Osteocyte (in vitro differentiated cells): ENCODE data around the gene ABLIM1. TPM values are rescaled to one million over a fixed set of nuclear protein-coding genes. Genes with fewer than 3 reads are reported as not detected.

Experiments
- DNase-seq: peaks from one replicate; pipeline ENCODE4 v3.0.0; 2021; ENCODE audit warnings: mixed read lengths; ENCODE audit not compliant: unreplicated experiment; ENCODE audit errors: extremely low spot score
- H3K27ac Mint-ChIP-seq: one replicate; pipeline ENCODE4 v1.8.0; 2021; ENCODE audit warnings: mild to moderate bottlenecking, mixed read lengths; ENCODE audit not compliant: unreplicated experiment
- H3K27me3 Mint-ChIP-seq: one replicate; pipeline ENCODE4 v1.8.0; 2021; ENCODE audit warnings: mixed read lengths; ENCODE audit not compliant: unreplicated experiment
- H3K36me3 Mint-ChIP-seq: one replicate; pipeline ENCODE4 v1.8.0; 2021; ENCODE audit warnings: mixed read lengths; ENCODE audit not compliant: unreplicated experiment
- H3K4me1 Mint-ChIP-seq: one replicate; pipeline ENCODE4 v1.8.0; 2021; ENCODE audit warnings: mixed read lengths; ENCODE audit not compliant: unreplicated experiment
- H3K4me3 Mint-ChIP-seq: one replicate; pipeline ENCODE4 v1.8.0; 2021; ENCODE audit warnings: mild to moderate bottlenecking, moderate library complexity, mixed read lengths; ENCODE audit not compliant: unreplicated experiment
- H3K9me3 Mint-ChIP-seq: one replicate; pipeline ENCODE4 v1.8.0; 2021; ENCODE audit warnings: mixed read lengths; ENCODE audit not compliant: unreplicated experiment
- CTCF ChIP-seq: fragments of 200-600 bp; sonication (generic); IDR thresholded peaks from 2 replicates; pipeline ENCODE4 v1.5.0; 2021; ENCODE audit warnings: antibody characterized with exemption, mild to moderate bottlenecking, moderate library complexity
- total RNA-seq: library from RNA; stranded (reverse); gene quantifications from 2 replicates; pipeline ENCODE4 v1.2.1, GENCODE V29; 2021

ABLIM1 gene
- total RNA-seq, 1 donor from 2014 or later = 39.0 TPM

- Mint-ChIP-seq H3K4me1 (peaks cover 45% of the 10 kb centered on the region), H3K27ac (peak overlapping the region; percentile 73), H3K9me3 (no peaks in the 10 kb centered on the region), H3K36me3 (peaks cover 2% of the 10 kb centered on the region), H3K4me3 (peak overlapping the region; percentile 15), H3K27me3 (no peaks in the 10 kb centered on the region)
- no peak for TF ChIP-seq CTCF
- no peak for DNase-seq
Observed at GRCh38 chr10:114684822-114685209, 26.7 kb upstream of the ABLIM1 start.

GRCh38 chr10:114684084-114684821, 26.2 kb upstream of the ABLIM1 start:
- H3K4me1 Mint-ChIP-seq = peaks cover 45% of the 10 kb centered on the region
- H3K9me3 Mint-ChIP-seq = no peaks in the 10 kb centered on the region
- H3K27me3 Mint-ChIP-seq = no peaks in the 10 kb centered on the region
- peak overlapping the region; percentile 73 for H3K27ac Mint-ChIP-seq
- peaks cover 2% of the 10 kb centered on the region for H3K36me3 Mint-ChIP-seq
- peak overlapping the region; percentile 15 for H3K4me3 Mint-ChIP-seq
- TF ChIP-seq CTCF = no peak
- DNase-seq = no peak

DNA sequence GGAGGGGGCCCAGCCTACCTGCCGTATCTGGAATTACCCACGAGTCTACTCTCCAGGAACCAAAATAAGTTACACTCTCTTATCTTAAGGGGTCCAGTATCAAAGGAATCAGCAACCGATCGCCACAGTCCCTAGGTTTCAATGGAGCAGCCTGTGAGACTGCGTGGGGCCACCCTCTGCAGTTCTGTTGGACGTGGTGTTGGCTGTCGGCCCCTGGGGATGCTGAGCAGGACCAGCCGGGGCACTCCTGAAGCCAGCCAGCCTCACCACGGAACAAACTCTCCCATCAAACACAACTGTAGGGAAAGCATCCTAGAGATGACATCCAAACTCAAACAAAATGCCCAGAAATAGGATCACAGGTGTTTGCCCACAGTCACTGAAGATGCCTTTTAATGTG, 25.5 kb upstream of the ABLIM1 start:
- H3K36me3 Mint-ChIP-seq = peaks cover 2% of the 10 kb centered on the region
- H3K27ac Mint-ChIP-seq = no peak overlapping the region
- DNase-seq = no peak
- H3K4me1 Mint-ChIP-seq = peaks cover 52% of the 10 kb centered on the region
- TF ChIP-seq CTCF = no peak
- H3K27me3 Mint-ChIP-seq = no peaks in the 10 kb centered on the region
- no peak overlapping the region for H3K4me3 Mint-ChIP-seq
- no peaks in the 10 kb centered on the region for H3K9me3 Mint-ChIP-seq

GRCh38 chr10:114683162-114683561, 25.1 kb upstream of the ABLIM1 start:
- no peak overlapping the region for H3K4me3 Mint-ChIP-seq
- H3K9me3 Mint-ChIP-seq = no peaks in the 10 kb centered on the region
- no peak for DNase-seq
- no peaks in the 10 kb centered on the region for H3K27me3 Mint-ChIP-seq
- H3K4me1 Mint-ChIP-seq = peaks cover 55% of the 10 kb centered on the region
- no peak overlapping the region for H3K27ac Mint-ChIP-seq
- TF ChIP-seq CTCF = no peak
- peaks cover 2% of the 10 kb centered on the region for H3K36me3 Mint-ChIP-seq

DNA sequence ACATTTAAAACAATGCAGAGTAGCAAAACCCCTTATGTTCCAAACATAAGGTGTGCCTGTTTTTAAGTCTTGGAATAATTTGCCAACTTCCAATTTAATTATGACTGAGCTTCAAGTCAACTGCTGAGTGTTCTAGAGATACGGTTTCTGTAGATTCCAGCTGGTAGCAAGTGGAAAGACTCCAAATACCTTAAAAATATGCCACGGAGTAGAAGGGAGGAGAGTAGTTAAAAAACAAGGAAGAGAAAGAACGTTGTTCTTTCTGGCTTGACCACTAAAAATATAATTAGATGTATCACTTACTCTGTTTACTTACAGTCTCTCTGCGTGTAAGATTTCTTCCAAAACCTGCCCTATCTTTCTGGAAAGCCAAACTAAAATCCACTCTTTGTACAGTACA, 24.5 kb upstream of the ABLIM1 start:
- H3K27ac Mint-ChIP-seq = peak overlapping the region; percentile 10
- no peak for DNase-seq
- peaks cover 55% of the 10 kb centered on the region for H3K4me1 Mint-ChIP-seq

More for the DNA sequence above, 24.5 kb upstream of the ABLIM1 start:
- H3K9me3 Mint-ChIP-seq = no peaks in the 10 kb centered on the region
- no peaks in the 10 kb centered on the region for H3K27me3 Mint-ChIP-seq
- no peak overlapping the region for H3K4me3 Mint-ChIP-seq
- no peak for TF ChIP-seq CTCF
- H3K36me3 Mint-ChIP-seq = peaks cover under 1% of the 10 kb centered on the region
